OCI-LY7 (cell line): ENCODE results near the gene INPP5B.

Experiments used
- EZH2phosphoT487 ChIP-seq: fragments of 200-600 bp; sonication (generic); IDR thresholded peaks from 2 replicates; pipeline ENCODE4 v1.6.1; 2018; ENCODE audit warnings: low read depth, borderline replicate concordance, mild to moderate bottlenecking, mixed run types, antibody characterized with exemption, low read length, moderate library complexity, mixed read lengths
- TF ChIP-seq, protein P1 (sequence below): fragments of 200-600 bp; sonication (generic); conservative IDR thresholded peaks from 2 replicates; pipeline ENCODE4 v1.5.1; 2014; ENCODE audit warnings: mild to moderate bottlenecking, antibody characterized with exemption, low read length, moderate library complexity, mixed read lengths

DNA sequence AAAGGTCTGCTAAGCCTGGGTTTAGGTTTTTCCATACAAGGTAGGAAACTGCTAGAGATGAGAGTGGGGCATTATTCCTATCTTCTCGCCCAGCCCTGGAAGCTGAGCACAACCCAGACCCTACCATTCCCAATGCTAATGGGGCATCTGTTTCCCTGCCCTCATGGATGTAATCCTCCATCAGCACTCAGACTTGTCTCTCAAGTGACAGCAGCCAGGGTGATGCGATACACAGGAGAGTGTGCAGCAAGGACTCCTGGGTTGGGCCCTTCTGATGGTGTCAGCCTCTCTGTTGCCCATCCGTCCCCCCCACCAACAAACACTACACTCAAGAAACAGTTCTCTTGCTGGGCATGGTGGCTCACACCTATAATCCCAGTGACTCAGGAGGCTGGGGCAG, 5.9 kb upstream of the INPP5B start:
- TF ChIP-seq, protein P1, sequence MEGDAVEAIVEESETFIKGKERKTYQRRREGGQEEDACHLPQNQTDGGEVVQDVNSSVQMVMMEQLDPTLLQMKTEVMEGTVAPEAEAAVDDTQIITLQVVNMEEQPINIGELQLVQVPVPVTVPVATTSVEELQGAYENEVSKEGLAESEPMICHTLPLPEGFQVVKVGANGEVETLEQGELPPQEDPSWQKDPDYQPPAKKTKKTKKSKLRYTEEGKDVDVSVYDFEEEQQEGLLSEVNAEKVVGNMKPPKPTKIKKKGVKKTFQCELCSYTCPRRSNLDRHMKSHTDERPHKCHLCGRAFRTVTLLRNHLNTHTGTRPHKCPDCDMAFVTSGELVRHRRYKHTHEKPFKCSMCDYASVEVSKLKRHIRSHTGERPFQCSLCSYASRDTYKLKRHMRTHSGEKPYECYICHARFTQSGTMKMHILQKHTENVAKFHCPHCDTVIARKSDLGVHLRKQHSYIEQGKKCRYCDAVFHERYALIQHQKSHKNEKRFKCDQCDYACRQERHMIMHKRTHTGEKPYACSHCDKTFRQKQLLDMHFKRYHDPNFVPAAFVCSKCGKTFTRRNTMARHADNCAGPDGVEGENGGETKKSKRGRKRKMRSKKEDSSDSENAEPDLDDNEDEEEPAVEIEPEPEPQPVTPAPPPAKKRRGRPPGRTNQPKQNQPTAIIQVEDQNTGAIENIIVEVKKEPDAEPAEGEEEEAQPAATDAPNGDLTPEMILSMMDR = no peak
- TF ChIP-seq EZH2phosphoT487 = no peak
